Measurements from ENCODE around the gene ZNF629. TPM values are rescaled to one million over a fixed set of nuclear protein-coding genes. Genes with fewer than 3 reads are reported as not detected.

ZNF629 gene
- total and polyA plus RNA-seq, 2 of the 4 experiments (the other 2 are of a cell fraction): 7.3 to 9.1 TPM

DNA sequence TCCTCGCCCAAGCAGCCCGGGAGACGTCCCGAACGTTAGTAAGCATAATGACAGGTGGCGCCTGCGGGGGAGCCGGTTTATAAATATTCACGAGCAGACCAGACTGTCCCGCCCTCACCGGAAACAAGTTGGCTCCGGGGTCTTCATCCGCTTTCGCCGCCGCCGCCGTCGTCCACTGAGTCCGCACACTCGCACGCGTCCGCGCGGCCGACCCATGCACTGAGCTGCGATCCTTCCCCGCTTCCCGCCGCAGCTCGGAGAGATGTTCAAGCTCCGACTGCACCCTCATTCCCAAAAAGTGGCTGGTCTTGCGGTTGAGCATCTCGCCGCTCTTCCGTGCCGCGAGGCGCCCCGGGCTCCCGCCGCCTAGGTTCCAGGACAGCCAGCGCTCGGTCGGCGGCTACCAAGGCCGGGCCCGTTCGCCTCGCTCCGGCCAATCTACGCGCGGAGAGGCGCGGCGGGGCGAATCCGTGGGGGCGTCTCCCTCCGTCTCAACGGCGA is 25.5 kb downstream of the ZNF629 start:
- Histone ChIP-seq H3K4me2 (ENCODE audit: low read depth, low read length) (peak overlapping the region; percentile 92), H3K23ac (ENCODE audit: low read depth, low read length) (no peak overlapping the region; the same call in 1 of the 2 replicates), H3K4me1 (ENCODE audit: control insufficient read depth, insufficient read depth, low read length) (peaks cover 12% of the 10 kb centered on the region), H3K4me3 (ENCODE audit: insufficient read depth, low read depth, low read length) (peak overlapping the region; percentile 77), H2BK15ac (ENCODE audit: low read depth, low read length) (no peak overlapping the region), H3K56ac (ENCODE audit: extremely low read depth, insufficient read depth, low read length) (no peak overlapping the region), H3K9me1 (ENCODE audit: insufficient read depth, low read length) (0 out of 2 replicates have a peak, but pooled peaks cover 4% of the 10 kb centered on the region), H3K18ac (ENCODE audit: low read depth, low read length) (no peak overlapping the region), H3K9me3 (ENCODE audit: control insufficient read depth, insufficient read depth, low read length) (no peaks in the 10 kb centered on the region), H3K4ac (ENCODE audit: low read depth, low read length) (no peak overlapping the region), H3K27ac (ENCODE audit: insufficient read depth, low read length) (peak overlapping the region; percentile 31; the same call in 1 of the 2 replicates), H2AFZ (replicated peaks; ENCODE audit: low read length, poor library complexity) (peak overlapping the region; percentile 100), H3K14ac (replicated peaks; ENCODE audit: low read depth, low read length) (no peak overlapping the region), H3K79me1 (ENCODE audit: low read depth in 1 of 2, low read length in 2 of 2) (peaks cover 20 to 57% of the 10 kb centered on the region in 2 experiments), H3K27me3 (ENCODE audit: control insufficient read depth, insufficient read depth, low read length) (no peaks in the 10 kb centered on the region), H4K5ac (ENCODE audit: low read depth, low read length) (no peak overlapping the region), H3K9ac (ENCODE audit: low read depth, low read length) (peak overlapping the region; percentile 12), H2AK5ac (ENCODE audit: low read depth, low read length) (no peak overlapping the region), H3K36me3 (ENCODE audit: control insufficient read depth, insufficient read depth, low read length) (peaks cover 37% of the 10 kb centered on the region), H2BK120ac (ENCODE audit: low read depth, low read length) (no peak overlapping the region), H2BK20ac (ENCODE audit: low read depth, low read length) (no peak overlapping the region), H2AK9ac (replicated peaks; ENCODE audit: low read depth, low read length, poor library complexity) (peak overlapping the region; percentile 87), H4K8ac (ENCODE audit: low read depth in 2 of 2, low read length in 2 of 2) (no peak overlapping the region), H4K91ac (ENCODE audit: insufficient read depth, low read depth, low read length) (no peak overlapping the region), H2BK5ac (ENCODE audit: low read depth, low read length, poor library complexity, severe bottlenecking) (no peak overlapping the region), H4K20me1 (ENCODE audit: insufficient read depth, low read length) (peaks cover 17% of the 10 kb centered on the region)
- peak; percentile 20 for DNase-seq
- 0% methylated on average over 24 of the region's 64 CpGs; no CpG with 5 or more reads in 1 of the 2 experiments for WGBS, 2 experiments (ENCODE audit: extremely low coverage in 2 of 2, insufficient read length in 1 of 2)
- in situ Hi-C loops (cut with MboI; ENCODE audit: low sequenced_read_pairs): no loop called here
- CTCF ChIA-PET: no interaction called here
- dilution Hi-C loops (cut with HindIII; ENCODE audit: low sequenced_read_pairs, unreplicated experiment): no loop called here
- TF ChIP-seq SMC3 (IDR thresholded peaks at IDR 0.05; ENCODE audit: low read depth, low read length): no peak
- TF ChIP-seq NFE2L2 (IDR thresholded peaks at IDR 0.05; ENCODE audit: low read depth, low read length): no peak
- TF ChIP-seq CEBPB (IDR thresholded peaks at IDR 0.05; ENCODE audit: low read depth, low read length): no peak
- no peak for TF ChIP-seq RAD21 (IDR thresholded peaks at IDR 0.05; ENCODE audit: low read length)
- TF ChIP-seq, protein P1, sequence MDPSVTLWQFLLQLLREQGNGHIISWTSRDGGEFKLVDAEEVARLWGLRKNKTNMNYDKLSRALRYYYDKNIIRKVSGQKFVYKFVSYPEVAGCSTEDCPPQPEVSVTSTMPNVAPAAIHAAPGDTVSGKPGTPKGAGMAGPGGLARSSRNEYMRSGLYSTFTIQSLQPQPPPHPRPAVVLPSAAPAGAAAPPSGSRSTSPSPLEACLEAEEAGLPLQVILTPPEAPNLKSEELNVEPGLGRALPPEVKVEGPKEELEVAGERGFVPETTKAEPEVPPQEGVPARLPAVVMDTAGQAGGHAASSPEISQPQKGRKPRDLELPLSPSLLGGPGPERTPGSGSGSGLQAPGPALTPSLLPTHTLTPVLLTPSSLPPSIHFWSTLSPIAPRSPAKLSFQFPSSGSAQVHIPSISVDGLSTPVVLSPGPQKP (IDR thresholded peaks at IDR 0.05; ENCODE audit: borderline replicate concordance, low read depth, low read length): no peak
- TF ChIP-seq POLR2A (IDR thresholded peaks at IDR 0.05; ENCODE audit: low read depth, low read length): peak; percentile 30; the same call in 1 of the 2 replicates
- no peak for TF ChIP-seq RFX5 (IDR thresholded peaks at IDR 0.05; ENCODE audit: low read depth, low read length)
- 0 out of 2 replicates have a peak, but pooled peaks have one; percentile 1 for TF ChIP-seq MAZ (IDR thresholded peaks at IDR 0.05; ENCODE audit: borderline replicate concordance, low read depth, low read length)
- TF ChIP-seq CHD1 (IDR thresholded peaks at IDR 0.05; ENCODE audit: low read depth, low read length): no peak
- peak; percentile 5 for TF ChIP-seq RCOR1 (IDR thresholded peaks at IDR 0.05; ENCODE audit: insufficient replicate concordance, low read length)
- TF ChIP-seq, protein P2, sequence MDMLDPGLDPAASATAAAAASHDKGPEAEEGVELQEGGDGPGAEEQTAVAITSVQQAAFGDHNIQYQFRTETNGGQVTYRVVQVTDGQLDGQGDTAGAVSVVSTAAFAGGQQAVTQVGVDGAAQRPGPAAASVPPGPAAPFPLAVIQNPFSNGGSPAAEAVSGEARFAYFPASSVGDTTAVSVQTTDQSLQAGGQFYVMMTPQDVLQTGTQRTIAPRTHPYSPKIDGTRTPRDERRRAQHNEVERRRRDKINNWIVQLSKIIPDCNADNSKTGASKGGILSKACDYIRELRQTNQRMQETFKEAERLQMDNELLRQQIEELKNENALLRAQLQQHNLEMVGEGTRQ (IDR thresholded peaks at IDR 0.05; ENCODE audit: low read depth, low read length): no peak
- TF ChIP-seq MXI1 (IDR thresholded peaks at IDR 0.05; ENCODE audit: borderline replicate concordance, low read depth, low read length): peak; percentile 37; the same call in 1 of the 2 replicates
- no peak for TF ChIP-seq FOS (IDR thresholded peaks at IDR 0.05; ENCODE audit: low read depth, low read length)
- TF ChIP-seq MAFK (IDR thresholded peaks at IDR 0.05; ENCODE audit: low read depth, low read length): no peak
- TF ChIP-seq, protein P3, sequence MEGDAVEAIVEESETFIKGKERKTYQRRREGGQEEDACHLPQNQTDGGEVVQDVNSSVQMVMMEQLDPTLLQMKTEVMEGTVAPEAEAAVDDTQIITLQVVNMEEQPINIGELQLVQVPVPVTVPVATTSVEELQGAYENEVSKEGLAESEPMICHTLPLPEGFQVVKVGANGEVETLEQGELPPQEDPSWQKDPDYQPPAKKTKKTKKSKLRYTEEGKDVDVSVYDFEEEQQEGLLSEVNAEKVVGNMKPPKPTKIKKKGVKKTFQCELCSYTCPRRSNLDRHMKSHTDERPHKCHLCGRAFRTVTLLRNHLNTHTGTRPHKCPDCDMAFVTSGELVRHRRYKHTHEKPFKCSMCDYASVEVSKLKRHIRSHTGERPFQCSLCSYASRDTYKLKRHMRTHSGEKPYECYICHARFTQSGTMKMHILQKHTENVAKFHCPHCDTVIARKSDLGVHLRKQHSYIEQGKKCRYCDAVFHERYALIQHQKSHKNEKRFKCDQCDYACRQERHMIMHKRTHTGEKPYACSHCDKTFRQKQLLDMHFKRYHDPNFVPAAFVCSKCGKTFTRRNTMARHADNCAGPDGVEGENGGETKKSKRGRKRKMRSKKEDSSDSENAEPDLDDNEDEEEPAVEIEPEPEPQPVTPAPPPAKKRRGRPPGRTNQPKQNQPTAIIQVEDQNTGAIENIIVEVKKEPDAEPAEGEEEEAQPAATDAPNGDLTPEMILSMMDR (conservative IDR thresholded peaks at IDR 0.05; ENCODE audit: low read depth, low read length): no peak
- TF ChIP-seq BHLHE40 (IDR thresholded peaks at IDR 0.05; ENCODE audit: low read depth, low read length): no peak
- no TSS peak for BruUV-seq (replicated peaks)
- ATAC-seq (ENCODE audit: low read depth): peak; percentile 64
- POLR2A ChIA-PET (ENCODE audit: unreplicated experiment): no interaction called here
- intact Hi-C loops (cut with micrococcal nuclease): loop anchor here (5.0 kb wide), 1 partner anchor 161 kb away; the partner anchor contains the start of gene FBXL19

Measured in IMR-90 (cell line).